Gastroesophageal sphincter (tissue), 3 donors: ENCODE data around the gene HNF4A.

Experiments
- CTCF ChIP-seq, 4 experiments: fragments of 200-600 bp in 2 of 4; fragments of 450-650 bp in 2 of 4; sonication (generic) in 1 of 4; IDR thresholded peaks; one replicate each; pipeline ENCODE4 v1.5.1; 2017 to 2019; ENCODE audit warnings: antibody characterized with exemption in 4 of 4, mild to moderate bottlenecking in 2 of 4, moderate library complexity in 2 of 4
- EP300 ChIP-seq: sonication (generic); formaldehyde crosslinking; IDR thresholded peaks from one replicate; pipeline ENCODE4 v1.6.1; 2017; ENCODE audit warnings: antibody characterized with exemption, mild to moderate bottlenecking
- POLR2A ChIP-seq, 2 donors: fragments of 450-650 bp; IDR thresholded peaks; one replicate each; pipeline ENCODE4 v1.6.1; 2017; ENCODE audit warnings: antibody characterized with exemption in 2 of 2, mild to moderate bottlenecking in 2 of 2, moderate library complexity in 1 of 2

DNA sequence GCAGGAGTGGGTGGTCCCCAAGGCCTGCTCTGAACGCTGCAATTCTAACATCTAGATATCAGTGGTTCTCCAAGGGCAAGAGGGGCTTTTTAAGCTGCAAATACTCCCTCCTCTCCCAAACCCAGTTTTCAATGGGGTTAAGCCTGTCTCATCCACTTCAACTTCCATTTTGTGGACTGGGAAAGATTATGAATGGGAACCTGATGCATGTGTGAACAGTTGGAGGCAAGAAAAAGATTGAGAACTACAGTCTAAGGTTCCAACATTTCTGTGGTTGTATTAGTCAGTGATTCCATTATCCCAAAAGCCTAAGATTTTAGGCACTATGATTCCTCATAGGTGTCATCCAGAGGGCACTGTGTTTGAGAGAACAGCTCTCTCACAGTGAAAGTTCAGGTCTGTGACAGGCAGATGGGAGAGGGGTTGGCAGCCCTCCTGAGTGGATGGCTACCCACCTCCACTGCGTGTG lies 53.7 kb downstream of the HNF4A start:
- TF ChIP-seq CTCF (IDR thresholded peaks at IDR 0.05) (no peak), EP300 (no peak), POLR2A (IDR thresholded peaks at IDR 0.05) (no peak)
